HL-60 (cell line): Measurements from ENCODE around the gene CABP7.

Source experiments
- DNase-seq, 2 experiments: peaks; one replicate each; pipeline ENCODE4 v3.0.0-alpha.2; 2010 to 2020; ENCODE audit warnings: low read depth in 1 of 2, low spot score in 1 of 2
- H3K27ac ChIP-seq: fragments of 250-450 bp; sonication (Bioruptor Pico); replicated peaks from 2 replicates; pipeline ENCODE4 v1.5.1; 2020; ENCODE audit warnings: mild to moderate bottlenecking, moderate library complexity
- H3K27me3 ChIP-seq: fragments of 250-450 bp; sonication (Bioruptor Pico); 2 replicates; pipeline ENCODE4 v1.5.1; 2021; ENCODE audit warnings: mild to moderate bottlenecking, moderate library complexity; ENCODE audit not compliant: insufficient read depth, poor library complexity, severe bottlenecking
- H3K4me3 ChIP-seq: replicated peaks from 2 replicates; pipeline ENCODE4 v1.5.1; 2011; ENCODE audit warnings: mild to moderate bottlenecking, control low read depth, low read length; ENCODE audit not compliant: insufficient read depth
- CTCF ChIP-seq: IDR thresholded peaks from one replicate; pipeline ENCODE4 v1.5.1; 2011; ENCODE audit warnings: low read length, control low read depth, inconsistent platforms; ENCODE audit not compliant: insufficient read depth
- GABPA ChIP-seq: IDR thresholded peaks from 2 replicates; pipeline ENCODE4 v1.6.1; 2012; ENCODE audit warnings: low read depth
- POLR2AphosphoS5 ChIP-seq: IDR thresholded peaks from 2 replicates; pipeline ENCODE4 v1.6.1; 2012; ENCODE audit warnings: low read depth
- REST ChIP-seq: IDR thresholded peaks from 2 replicates; pipeline ENCODE4 v1.6.1; 2012; ENCODE audit warnings: low read depth; ENCODE audit not compliant: insufficient replicate concordance
- SPI1 ChIP-seq: IDR thresholded peaks from 2 replicates; pipeline ENCODE4 v1.6.1; 2012; ENCODE audit warnings: low read depth, mild to moderate bottlenecking, borderline replicate concordance

CABP7 gene

DNA sequence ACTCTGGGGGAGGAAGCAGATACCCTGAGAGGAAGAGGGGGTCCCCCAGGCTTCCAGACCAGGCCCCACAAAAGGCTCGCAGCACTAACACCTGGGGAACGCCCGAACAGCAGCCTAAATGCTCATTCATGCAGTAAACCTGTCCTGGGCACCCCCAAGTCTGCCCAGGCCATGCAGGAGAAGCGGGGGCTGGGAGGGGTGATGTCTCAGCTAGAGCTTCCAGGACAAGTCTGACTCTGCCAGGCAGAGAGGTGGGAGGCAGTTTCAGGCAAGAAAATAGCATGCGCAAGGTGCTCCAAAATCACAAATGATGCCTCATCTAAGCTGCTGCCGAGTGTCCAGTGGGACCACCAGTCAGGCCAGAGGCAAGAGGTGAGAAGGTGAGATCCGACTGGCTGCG is 14.6 kb downstream of the CABP7 start:
- DNase-seq = no peak

GRCh38 chr22:29734838-29735237 is 15.0 kb downstream of the CABP7 start:
- no peaks in the 10 kb centered on the region for H3K27me3 ChIP-seq
- H3K27ac ChIP-seq = no peak overlapping the region
- TF ChIP-seq GABPA (no peak), POLR2AphosphoS5 (no peak), CTCF (no peak), SPI1 (no peak), REST (no peak)

More for the DNA sequence above, 14.6 kb downstream of the CABP7 start:
- no peak overlapping the region for H3K4me3 ChIP-seq
- no peaks in the 10 kb centered on the region for H3K27me3 ChIP-seq
- no peak for TF ChIP-seq CTCF
- no peak for TF ChIP-seq GABPA
- TF ChIP-seq REST = no peak
- no peak for TF ChIP-seq SPI1
- TF ChIP-seq POLR2AphosphoS5 = no peak
- H3K27ac ChIP-seq = no peak overlapping the region

GRCh38 chr22:29735416-29735815 is 15.6 kb downstream of the CABP7 start:
- Histone ChIP-seq H3K27ac (no peak overlapping the region), H3K27me3 (no peaks in the 10 kb centered on the region), H3K4me3 (no peak overlapping the region)
- TF ChIP-seq CTCF (no peak), REST (no peak), GABPA (no peak), SPI1 (no peak), POLR2AphosphoS5 (no peak)
- no peak for DNase-seq

More at GRCh38 chr22:29734838-29735237, 15.0 kb downstream of the CABP7 start:
- H3K4me3 ChIP-seq = no peak overlapping the region
- no peak for DNase-seq
